ENCODE results near the gene PRPF38B.

DNA sequence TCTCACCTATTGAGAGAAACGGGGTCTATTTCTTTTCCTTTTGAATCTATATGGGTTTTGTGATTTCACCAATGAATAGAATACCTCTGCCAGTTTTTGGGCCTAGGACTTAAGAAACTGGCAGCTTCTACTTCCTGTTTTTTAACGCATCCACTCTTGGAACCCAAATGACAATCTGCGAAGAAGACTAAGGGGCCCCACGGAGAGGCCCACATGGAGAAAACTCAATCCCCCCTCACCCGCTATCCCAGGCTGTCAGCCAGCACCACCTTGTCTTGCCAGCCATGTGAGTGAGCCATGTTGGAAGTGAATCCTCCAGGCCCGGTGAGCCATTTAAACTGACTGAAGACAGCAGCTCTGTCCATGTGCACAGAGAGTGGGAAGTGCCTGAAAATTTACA is 27.6 kb upstream of the PRPF38B start:
- TF ChIP-seq REST (IDR thresholded peaks at IDR 0.05; ENCODE audit: low read depth) = no peak
- TF ChIP-seq EP300 (IDR thresholded peaks at IDR 0.05; ENCODE audit: borderline replicate concordance) = no peak

Data from Ishikawa (cell line).